Femur (tissue), 1 donor: Measurements from ENCODE around the gene PGS1.
"Not testable (repeated sequence)": the region's sequence is repeated elsewhere in the genome, so short reads cannot be mapped to it uniquely, and the experiment has no call there.

Source experiments
- DNase-seq: peaks from one replicate; pipeline ENCODE4 v3.0.0-alpha.2; 2017

The PGS1 gene

GRCh38 chr17:78450696-78451345, 72.4 kb downstream of the PGS1 start:
- peak; percentile 78 for DNase-seq

- no peak for DNase-seq
These were observed 73.3 kb downstream of the PGS1 start for GRCh38 chr17:78451753-78452152.

- no peak for DNase-seq
These were observed 75.9 kb downstream of the PGS1 start for GRCh38 chr17:78454346-78454745.

GRCh38 chr17:78458091-78458490, 79.6 kb downstream of the PGS1 start:
- no peak for DNase-seq

GRCh38 chr17:78458736-78459335, 80.4 kb downstream of the PGS1 start:
- no peak for DNase-seq

DNA sequence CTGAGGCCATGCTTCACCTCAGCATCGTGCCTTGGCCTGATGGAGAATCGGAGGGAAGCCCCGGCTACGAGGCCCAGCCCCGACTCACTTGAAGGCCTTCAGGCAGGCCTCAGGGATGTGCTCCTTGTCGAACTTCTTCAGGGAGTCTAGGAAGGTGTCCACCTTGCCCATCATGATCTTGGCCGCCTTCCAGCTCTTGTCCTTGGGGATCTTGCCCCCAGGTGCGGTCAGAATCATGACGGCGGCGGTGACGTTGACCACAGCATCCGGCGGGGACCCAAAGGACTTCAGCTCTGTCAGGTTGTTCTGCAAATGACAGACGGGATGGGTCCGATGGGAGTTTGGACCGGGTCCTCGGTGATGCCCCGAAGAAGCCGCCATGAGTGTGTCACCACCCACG, 81.2 kb downstream of the PGS1 start:
- DNase-seq: no peak

DNA sequence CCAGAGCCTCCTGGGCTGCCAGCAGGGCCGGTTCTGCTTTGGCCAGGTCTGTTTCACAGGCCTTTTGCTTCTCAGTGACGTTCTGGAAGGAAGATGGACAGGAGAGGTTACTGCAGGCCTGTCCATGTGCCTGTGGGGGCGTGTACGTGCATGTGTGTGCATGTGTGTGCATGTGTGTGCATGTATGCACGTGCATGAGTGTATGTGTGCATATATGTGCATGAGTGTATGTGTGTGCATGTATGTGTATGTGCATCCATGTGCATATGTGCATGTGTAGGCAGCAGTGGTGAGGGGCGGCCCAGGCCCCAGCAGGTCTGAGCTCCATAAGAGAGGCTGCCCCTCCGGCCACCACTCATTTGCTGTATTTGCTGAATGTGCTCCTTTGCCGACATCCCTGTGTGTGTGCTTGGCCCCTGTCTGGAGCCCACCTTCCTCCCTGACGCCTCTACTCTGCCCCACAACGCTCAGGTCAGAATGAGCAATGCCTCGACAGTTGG, 81.8 kb downstream of the PGS1 start:
- DNase-seq: no peak

GRCh38 chr17:78460951-78461798, 82.7 kb downstream of the PGS1 start:
- DNase-seq: no peak

DNA sequence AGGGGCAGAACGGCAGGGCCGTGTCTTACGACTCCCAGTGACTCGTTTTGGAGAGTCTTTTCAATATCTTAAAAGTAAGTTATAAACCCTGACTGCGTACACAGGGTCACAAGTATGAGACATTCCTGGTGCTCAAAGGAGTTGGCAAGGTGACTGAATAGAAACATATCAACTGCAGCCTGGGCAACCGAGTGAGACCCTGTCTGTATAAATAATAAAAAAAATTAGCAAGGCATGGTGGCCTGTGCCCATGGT, 83.3 kb downstream of the PGS1 start:
- no peak for DNase-seq

DNA sequence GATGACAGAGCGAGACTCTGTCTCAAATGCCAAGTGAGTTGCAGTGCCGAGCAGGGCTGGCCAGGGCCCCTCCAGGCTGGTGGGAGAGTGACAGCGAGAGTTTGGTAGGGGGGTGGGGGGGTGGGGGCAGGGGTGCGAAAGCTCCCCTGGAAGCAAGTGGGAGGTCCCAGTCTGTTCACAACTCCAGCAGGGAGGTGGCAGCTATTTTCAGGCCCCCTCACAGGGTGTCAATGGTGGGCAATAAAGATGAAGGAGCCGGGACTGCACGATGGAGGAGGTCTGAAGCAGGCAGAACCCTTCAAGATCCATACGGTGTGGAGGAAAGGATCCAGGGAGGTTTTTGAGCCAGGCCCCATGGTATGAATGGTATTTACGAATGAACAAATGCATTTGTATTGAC, 83.7 kb downstream of the PGS1 start:
- no peak for DNase-seq

DNA sequence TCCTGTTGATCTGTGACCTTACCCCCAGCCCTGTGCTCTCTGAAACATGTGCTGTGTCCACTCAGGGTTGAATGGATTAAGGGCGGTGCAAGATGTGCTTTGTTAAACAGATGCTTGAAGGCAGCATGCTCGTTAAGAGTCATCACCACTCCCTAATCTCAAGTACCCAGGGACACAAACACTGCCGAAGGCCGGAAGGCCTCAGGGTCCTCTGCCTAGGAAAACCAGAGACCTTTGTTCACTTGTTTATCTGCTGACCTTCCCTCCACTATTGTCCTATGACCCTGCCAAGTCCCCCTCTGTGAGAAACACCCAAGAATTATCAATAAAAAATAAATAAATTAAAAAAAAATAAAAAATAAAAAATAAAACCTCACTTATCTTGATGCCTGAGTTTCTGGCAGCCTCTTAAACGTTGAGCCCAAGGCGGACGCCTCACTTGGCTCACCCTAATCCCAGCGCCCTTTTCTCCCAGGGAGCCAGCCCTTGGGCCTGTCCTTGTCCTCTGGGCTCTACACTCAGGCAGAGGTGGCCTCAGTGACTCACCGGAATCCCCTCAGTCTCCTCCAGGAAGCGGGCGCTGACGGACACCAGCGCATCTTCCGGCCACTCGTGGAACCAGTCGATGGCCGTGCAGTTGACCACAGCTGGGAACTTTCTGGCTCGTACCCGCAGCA, 87.8 kb downstream of the PGS1 start:
- not testable (repeated sequence) for DNase-seq

DNA sequence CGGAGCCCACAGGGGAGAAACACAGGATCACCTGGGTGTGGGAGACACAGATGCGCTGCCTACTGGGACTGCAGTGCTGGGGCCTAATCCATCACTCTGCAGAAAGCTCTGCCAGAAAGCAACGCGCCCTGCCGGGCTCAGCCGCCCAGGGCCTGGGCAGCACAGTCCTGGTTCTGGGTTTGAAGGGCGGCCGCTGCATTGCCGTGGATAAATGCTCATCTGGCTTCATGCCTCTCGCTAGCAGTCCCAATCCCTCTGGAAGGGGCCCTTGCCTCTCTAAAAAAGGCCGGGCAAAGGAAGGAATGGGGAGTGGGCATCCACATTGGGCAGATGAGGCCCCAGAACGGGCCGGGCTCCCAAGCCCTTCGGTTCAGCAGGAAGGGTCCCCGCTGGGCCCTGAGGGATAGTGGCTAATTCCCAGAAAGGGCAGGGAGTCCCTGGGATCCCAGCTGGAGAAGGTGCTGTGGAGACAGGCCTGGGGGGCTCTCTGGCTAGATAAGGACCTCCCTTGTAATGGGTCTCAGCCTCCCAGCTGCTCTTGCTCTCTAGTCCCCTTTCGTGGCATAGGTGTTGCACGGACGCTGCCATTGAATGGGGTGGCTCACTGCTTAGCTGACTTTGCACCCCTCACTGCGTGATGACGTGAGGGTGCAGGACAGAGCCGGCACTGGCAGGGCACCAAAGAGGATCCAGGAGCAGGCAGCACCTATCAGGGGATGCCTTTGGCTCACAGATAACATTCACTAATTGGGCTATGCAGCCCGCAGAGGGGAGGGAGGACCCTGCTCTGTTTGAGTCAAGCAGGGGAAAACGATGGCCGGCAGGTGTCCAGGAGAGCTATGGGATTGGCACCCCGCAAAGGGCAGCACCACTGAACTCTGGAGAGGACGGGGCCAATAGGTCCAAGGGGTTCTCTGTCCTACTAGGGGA, 88.6 kb downstream of the PGS1 start:
- DNase-seq: no peak

DNA sequence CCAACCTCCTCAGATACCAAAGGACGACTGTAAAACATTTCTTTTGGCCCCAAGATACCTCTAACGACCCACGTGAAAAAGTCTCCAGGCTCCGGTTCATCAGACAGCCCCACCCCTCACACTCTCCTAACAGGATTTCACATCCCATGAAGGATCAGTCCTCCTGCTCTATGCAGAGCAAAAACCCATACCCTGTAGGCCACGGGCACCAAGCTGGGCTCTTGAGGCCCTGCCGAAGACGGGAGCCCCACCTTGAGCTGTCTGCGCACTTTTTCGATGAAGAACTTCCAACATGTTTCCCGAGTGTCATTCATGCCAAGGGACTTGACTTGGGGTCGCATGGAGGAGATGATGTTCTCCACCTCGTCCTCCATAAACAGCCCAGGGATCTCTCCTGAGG, 89.9 kb downstream of the PGS1 start:
- DNase-seq: no peak

- DNase-seq: no peak
These were observed 91.0 kb downstream of the PGS1 start for GRCh38 chr17:78469443-78469842.

- no peak for DNase-seq
These were observed 93.2 kb downstream of the PGS1 start for GRCh38 chr17:78471635-78472034.

DNA sequence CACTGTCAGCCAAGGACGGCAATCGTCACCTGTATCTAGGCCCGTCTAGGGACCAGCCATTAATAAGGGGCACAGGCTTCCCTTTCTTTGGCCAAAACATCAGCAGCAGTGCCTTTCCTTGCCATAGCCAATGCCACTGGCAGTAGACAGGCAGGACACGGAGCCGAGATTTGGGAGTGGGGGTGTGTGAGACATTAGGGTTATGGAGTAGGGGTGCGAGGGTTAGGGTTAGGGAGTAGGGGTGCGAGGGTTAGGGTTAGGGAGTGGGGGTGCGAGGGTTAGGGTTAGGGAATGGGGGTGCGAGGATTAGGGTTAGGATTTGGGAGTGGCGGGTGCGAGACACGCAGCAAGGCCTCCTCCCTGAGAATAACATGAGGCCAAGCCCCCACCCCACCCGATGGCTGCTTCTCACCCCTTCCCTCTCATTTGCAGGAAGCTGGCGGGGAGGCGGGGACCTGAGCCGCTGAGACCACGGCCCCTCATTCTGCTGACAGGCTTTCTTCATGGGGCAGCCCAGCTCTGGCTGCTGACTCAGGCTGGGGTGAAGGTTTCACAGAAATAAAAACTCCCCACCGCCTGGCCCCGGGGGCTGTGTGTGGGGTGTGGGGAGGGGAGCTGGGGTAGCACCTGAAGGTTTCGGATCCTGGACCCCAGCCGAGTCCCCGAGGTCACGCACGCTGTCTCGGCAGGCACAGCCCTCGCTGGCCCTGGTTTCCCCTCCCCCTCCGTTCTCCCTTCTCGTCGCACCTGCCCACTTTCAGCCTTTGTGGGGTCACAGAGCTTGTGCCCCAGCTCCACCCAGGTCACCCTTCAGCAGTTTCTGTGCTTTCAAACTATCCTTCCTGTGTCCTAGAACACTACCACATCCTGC, 93.8 kb downstream of the PGS1 start:
- DNase-seq: no peak

GRCh38 chr17:78473951-78474613, 95.6 kb downstream of the PGS1 start:
- no peak for DNase-seq
